GM21737 (cell line): ENCODE measurements around the gene PDE4B.
"Not testable (repeated sequence)": the region's sequence is repeated elsewhere in the genome, so short reads cannot be mapped to it uniquely, and the experiment has no call there.

Experiments used
- ATAC-seq: cut with Tn5 transposase; IDR thresholded peaks from one replicate; pipeline ENCODE4 v1.9.1; 2021; ENCODE audit warnings: mild to moderate bottlenecking, moderate library complexity; ENCODE audit not compliant: unreplicated experiment

PDE4B gene

GRCh38 chr1:65813956-65814355 lies 21.3 kb downstream of the PDE4B start:
- ATAC-seq, result no peak

GRCh38 chr1:65814752-65815151 lies 22.1 kb downstream of the PDE4B start:
- no peak for ATAC-seq

GRCh38 chr1:65817891-65818290 lies 25.2 kb downstream of the PDE4B start:
- no peak for ATAC-seq

GRCh38 chr1:65818966-65819365 lies 26.3 kb downstream of the PDE4B start:
- no peak for ATAC-seq

- no peak for ATAC-seq
Measured at GRCh38 chr1:65820983-65821382, 28.3 kb downstream of the PDE4B start.

- no peak for ATAC-seq
Measured at GRCh38 chr1:65821386-65821785, 28.7 kb downstream of the PDE4B start.

GRCh38 chr1:65824103-65824502 lies 31.4 kb downstream of the PDE4B start:
- ATAC-seq, result no peak

- no peak for ATAC-seq
Measured at GRCh38 chr1:65825741-65826140, 33.0 kb downstream of the PDE4B start.

GRCh38 chr1:65826782-65827181 lies 34.1 kb downstream of the PDE4B start:
- no peak for ATAC-seq

GRCh38 chr1:65827346-65827745 lies 34.7 kb downstream of the PDE4B start:
- ATAC-seq, result no peak

- ATAC-seq, result no peak
Measured at GRCh38 chr1:65830306-65830705, 37.6 kb downstream of the PDE4B start.

- no peak for ATAC-seq
Measured at GRCh38 chr1:65832296-65832695, 39.6 kb downstream of the PDE4B start.

GRCh38 chr1:65836686-65837085 lies 44.0 kb downstream of the PDE4B start:
- ATAC-seq, result no peak

- ATAC-seq, result no peak
Measured at GRCh38 chr1:65840683-65841082, 48.0 kb downstream of the PDE4B start.

GRCh38 chr1:65844296-65844695 lies 51.6 kb downstream of the PDE4B start:
- ATAC-seq, result no peak

GRCh38 chr1:65844821-65845534 lies 52.3 kb downstream of the PDE4B start:
- no peak for ATAC-seq

- no peak for ATAC-seq
Measured at GRCh38 chr1:65845535-65846060, 52.9 kb downstream of the PDE4B start.

- ATAC-seq, result no peak
Measured at GRCh38 chr1:65846866-65847265, 54.2 kb downstream of the PDE4B start.

GRCh38 chr1:65850281-65850680 lies 57.6 kb downstream of the PDE4B start:
- ATAC-seq, result no peak

- not testable (repeated sequence) for ATAC-seq
Measured at GRCh38 chr1:65856591-65856990, 63.9 kb downstream of the PDE4B start.

- ATAC-seq, result no peak
Measured at GRCh38 chr1:65866439-65866838, 73.7 kb downstream of the PDE4B start.

GRCh38 chr1:65872301-65872700 lies 79.6 kb downstream of the PDE4B start:
- ATAC-seq, result no peak

GRCh38 chr1:65878342-65878741 lies 85.6 kb downstream of the PDE4B start:
- not testable (repeated sequence) for ATAC-seq
